ENCODE data around the gene TFAP2E. TPM values are rescaled to one million over a fixed set of nuclear protein-coding genes. Genes with fewer than 3 reads are reported as not detected.

TFAP2E gene
- total RNA-seq, 1 donor from 2014 or later, result 1.0 TPM

DNA sequence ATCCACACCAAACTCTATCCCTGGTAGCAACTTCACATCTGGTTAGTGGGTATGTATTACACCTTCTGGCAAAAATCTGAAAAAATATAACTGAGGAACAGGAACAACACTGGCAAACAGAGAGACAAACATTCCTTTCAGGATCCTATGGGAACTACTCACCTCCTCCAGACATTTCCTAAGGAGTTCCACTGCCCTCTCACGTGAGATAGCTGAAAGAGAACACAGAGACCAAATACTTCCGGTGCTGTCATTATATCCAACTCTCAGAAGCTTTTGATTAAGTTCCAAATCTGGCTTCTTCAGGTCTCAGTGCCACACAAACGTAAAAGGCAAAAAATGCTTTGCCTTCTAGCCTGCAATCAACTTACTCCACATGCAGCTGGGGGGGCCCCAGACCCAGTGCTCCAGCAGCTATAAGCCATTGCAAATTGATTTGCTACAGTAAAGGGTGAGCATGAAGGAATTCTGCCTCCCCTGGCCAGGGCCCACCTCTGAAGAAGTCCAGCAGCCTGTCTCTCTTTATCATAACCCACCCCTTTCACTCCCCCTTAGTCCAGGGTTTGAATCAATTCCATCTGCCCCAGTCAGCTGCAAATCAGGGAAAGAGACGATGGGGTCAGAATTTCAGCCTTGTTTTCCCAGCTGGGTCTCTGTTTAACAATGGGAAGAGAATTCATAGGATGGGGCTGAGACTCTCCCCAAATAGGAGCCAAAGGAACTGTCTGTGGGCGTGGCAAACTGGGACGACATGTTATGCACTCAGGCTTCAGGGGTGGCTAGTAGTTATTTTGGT, 32.2 kb downstream of the TFAP2E start:
- no peak overlapping the region for H3K4me3 ChIP-seq (ENCODE audit: low read depth, low read length)
- DNase-seq (ENCODE audit: low read depth), result no peak
- TF ChIP-seq, protein P1, sequence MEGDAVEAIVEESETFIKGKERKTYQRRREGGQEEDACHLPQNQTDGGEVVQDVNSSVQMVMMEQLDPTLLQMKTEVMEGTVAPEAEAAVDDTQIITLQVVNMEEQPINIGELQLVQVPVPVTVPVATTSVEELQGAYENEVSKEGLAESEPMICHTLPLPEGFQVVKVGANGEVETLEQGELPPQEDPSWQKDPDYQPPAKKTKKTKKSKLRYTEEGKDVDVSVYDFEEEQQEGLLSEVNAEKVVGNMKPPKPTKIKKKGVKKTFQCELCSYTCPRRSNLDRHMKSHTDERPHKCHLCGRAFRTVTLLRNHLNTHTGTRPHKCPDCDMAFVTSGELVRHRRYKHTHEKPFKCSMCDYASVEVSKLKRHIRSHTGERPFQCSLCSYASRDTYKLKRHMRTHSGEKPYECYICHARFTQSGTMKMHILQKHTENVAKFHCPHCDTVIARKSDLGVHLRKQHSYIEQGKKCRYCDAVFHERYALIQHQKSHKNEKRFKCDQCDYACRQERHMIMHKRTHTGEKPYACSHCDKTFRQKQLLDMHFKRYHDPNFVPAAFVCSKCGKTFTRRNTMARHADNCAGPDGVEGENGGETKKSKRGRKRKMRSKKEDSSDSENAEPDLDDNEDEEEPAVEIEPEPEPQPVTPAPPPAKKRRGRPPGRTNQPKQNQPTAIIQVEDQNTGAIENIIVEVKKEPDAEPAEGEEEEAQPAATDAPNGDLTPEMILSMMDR (conservative IDR thresholded peaks at IDR 0.05; ENCODE audit: low read depth, low read length), result no peak

DNA sequence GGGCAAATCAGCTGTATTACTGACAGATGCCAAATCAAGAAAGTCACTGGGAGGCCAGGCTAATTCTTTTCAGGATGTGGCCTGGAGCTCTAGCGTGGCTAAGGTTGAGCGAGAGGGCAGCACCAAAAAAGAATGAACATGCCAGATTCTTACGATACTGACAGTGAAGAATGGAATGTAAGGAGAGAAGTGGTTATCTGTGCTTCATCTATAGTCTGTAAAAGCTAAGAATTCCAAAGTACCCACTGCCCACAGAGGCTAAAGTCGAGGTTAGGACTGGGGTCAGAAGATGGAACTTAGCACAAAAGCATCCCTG, 32.7 kb downstream of the TFAP2E start:
- H3K4me3 ChIP-seq (ENCODE audit: low read depth, low read length), result no peak overlapping the region
- no peak for DNase-seq (ENCODE audit: low read depth)
- TF ChIP-seq, protein P1 (conservative IDR thresholded peaks at IDR 0.05; ENCODE audit: low read depth, low read length), result no peak

DNA sequence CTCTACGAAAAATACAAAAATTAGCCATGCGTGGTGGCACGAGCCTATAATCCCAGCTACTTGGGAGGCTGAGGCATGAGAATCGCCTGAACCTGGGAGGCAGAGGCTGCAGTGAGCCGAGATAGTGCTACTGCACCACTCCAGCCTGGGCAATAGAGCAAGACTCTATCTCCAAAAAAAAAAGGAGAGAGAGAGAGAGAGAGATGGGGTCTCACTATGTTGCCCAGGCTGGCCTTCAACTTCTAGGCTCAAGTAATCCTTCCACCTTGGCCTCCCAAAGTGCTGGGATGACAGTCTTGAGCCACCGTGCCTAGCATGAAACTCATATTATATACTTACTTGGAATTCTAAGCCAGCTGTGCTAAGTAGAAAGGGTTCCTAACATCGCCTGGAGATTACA, 38.5 kb downstream of the TFAP2E start:
- TF ChIP-seq, protein P1 (conservative IDR thresholded peaks at IDR 0.05; ENCODE audit: low read depth, low read length), result no peak
- no peak overlapping the region for H3K4me3 ChIP-seq (ENCODE audit: low read depth, low read length)

DNA sequence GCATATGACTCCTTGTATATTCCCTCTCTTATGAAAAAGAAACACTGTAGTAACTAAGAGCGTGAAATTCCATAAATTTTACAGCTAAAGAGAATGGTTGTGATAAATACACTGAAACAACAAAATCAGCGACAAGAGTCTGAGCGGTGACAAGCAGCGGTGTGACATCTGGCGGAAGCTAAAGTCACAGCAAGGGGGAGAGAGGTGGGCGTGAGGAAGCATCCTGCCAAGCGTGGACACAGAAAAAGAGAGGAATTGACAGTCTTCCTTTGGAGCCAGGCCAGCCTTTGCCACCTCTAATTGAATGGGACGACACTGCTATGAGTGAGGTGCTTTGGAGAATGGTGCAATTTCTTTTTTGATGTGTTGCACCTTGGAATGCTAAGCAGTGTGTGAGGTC, 42.3 kb downstream of the TFAP2E start:
- TF ChIP-seq, protein P1 (conservative IDR thresholded peaks at IDR 0.05; ENCODE audit: low read depth, low read length), result no peak
- DNase-seq (ENCODE audit: low read depth), result no peak
- H3K4me3 ChIP-seq (ENCODE audit: low read depth, low read length), result no peak overlapping the region

More for the DNA sequence above, 38.5 kb downstream of the TFAP2E start:
- DNase-seq (ENCODE audit: low read depth), result no peak

DNA sequence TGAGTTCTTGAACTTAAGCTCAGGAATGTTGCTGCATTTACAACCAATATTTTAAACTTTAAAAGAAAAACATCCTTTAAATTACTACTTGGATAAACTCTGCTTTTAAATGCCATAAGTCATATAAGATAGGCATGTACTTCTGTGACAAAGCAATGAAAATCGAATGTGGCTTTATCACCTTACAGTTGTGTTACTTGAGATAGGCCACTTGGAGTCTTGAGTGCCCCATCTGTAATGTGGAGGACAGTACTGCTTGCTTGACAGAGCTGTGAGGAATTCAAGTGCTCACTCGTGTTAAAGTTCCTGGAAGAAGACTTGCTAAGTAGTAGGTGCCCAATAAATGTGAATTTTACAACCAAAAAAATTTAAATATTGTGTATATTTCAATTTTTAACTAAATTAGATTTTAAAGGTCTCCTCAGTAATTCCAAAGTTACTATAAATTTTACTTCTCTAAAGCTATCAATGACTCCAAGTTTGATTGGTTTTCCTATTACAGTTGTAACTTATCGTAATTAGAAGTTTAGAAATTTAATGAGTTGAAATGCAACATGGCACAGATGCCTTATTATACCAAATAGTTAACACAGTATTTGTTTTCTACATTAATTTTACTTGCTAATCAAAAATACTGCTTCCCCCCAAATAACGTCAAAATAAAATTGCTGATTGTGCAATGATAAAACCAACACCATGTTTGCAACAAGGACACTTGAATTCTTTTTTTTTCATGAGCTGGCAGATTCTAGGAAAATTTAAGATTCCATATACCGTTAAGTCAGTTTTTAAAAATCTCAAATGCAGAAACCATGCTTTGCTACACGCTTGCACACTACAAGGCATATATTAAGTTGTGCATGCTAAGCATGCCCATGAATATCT, 46.4 kb downstream of the TFAP2E start:
- TF ChIP-seq, protein P1 (conservative IDR thresholded peaks at IDR 0.05; ENCODE audit: low read depth, low read length), result no peak
- no peak for DNase-seq (ENCODE audit: low read depth)
- no peak overlapping the region for H3K4me3 ChIP-seq (ENCODE audit: low read depth, low read length)

DNA sequence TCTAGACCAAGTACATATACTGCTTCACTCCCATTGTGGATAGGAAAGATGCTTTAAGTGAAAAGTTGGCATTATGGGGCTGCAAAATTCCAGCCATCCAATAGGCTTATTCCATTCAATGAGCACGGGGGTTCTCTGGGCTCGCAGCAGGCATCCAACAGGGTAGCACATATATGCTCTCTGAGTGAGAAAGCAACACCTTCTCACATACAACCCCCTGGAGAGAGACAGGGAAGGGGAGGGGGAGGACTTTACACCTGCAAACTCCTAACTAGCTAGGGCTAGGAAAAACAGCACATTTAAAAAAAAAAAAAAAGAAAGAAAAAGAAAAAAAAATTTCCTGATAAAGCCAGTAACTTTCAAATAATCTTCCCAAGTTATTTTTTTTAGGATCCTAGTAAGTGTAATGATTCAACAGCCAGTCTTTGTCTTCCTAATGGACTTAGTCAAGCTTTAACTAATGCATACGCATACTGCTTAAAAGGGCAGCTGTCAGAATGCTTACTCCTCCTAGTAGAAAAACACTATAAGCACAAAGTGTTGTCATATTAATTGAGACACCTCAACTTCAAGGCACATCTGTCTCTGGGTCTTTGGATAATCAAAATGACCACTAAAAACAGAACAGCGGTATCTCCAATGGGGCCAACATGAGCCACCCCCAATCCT, 49.5 kb downstream of the TFAP2E start:
- no peak for DNase-seq (ENCODE audit: low read depth)
- TF ChIP-seq, protein P1 (conservative IDR thresholded peaks at IDR 0.05; ENCODE audit: low read depth, low read length), result no peak

More for the DNA sequence above, 49.5 kb downstream of the TFAP2E start:
- no peak overlapping the region for H3K4me3 ChIP-seq (ENCODE audit: low read depth, low read length)

Measured in epithelial cell of proximal tubule (primary cell).